H1 (cell line): Measurements from ENCODE around the gene ODF2L.

Experiments
- CHD2 ChIP-seq: IDR thresholded peaks from 2 replicates; pipeline ENCODE4 v1.6.1; 2012; ENCODE audit warnings: low read length, improper control_type of control experiment
- CTCF ChIP-seq, 3 experiments: IDR thresholded peaks; 1 replicate in 2 of 3; 2 replicates in 1 of 3; pipeline versions ENCODE4 v1.5.1 to v1.6.1; 2011; ENCODE audit warnings: low read length in 3 of 3, mild to moderate bottlenecking in 3 of 3, inconsistent platforms in 2 of 3, low read depth in 1 of 3, moderate library complexity in 1 of 3; ENCODE audit not compliant: insufficient read depth in 1 of 3; ENCODE audit errors: control extremely low read depth in 1 of 3
- EZH2 ChIP-seq: fragments of 200-600 bp; sonication (generic); IDR thresholded peaks from 2 replicates; pipeline ENCODE4 v1.7.1; 2012; ENCODE audit warnings: low read depth, mild to moderate bottlenecking, moderate library complexity, low read length, inconsistent platforms; ENCODE audit not compliant: severe bottlenecking
- JUN ChIP-seq: IDR thresholded peaks from 2 replicates; pipeline ENCODE4 v1.6.1; 2011; ENCODE audit warnings: low read depth, mild to moderate bottlenecking, improper control_type of control experiment, low read length
- JUND ChIP-seq: IDR thresholded peaks from 2 replicates; pipeline ENCODE4 v1.6.1; 2011; ENCODE audit warnings: mild to moderate bottlenecking, improper control_type of control experiment, low read length
- RAD21 ChIP-seq, 2 experiments: IDR thresholded peaks in 1 of 2; conservative IDR thresholded peaks in 1 of 2; 2 replicates each; pipeline ENCODE4 v1.6.1; 2011; ENCODE audit warnings: low read depth in 2 of 2, low read length in 2 of 2, improper control_type of control experiment in 1 of 2, inconsistent platforms in 1 of 2, mild to moderate bottlenecking in 1 of 2, moderate library complexity in 1 of 2
- TCF12 ChIP-seq: IDR thresholded peaks from 2 replicates; pipeline ENCODE4 v1.6.1; 2011; ENCODE audit warnings: low read depth, mild to moderate bottlenecking, low read length
- TF ChIP-seq, protein P1 (sequence below): IDR thresholded peaks from 2 replicates; pipeline ENCODE4 v1.6.1; 2012; ENCODE audit warnings: inconsistent platforms

DNA sequence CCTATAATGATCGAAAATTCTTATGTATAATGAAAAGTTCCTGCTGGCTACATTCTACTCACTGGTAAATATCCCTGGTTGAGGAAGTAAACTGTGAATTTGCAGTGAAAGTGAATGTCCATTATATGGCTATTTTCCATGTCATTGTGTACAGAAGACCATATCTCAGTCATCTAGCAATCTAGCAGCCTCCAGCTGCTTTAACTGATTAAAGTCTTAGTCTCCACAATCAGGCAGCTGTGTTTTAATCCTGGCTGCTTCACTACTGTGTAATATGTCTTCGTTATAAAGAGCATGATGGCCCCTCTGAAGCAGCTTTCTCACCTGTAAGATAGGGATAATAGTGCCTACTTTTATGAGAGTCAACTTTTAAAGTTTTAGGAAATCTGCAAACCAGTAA, 39.2 kb upstream of the ODF2L start:
- TF ChIP-seq JUN, result no peak
- TF ChIP-seq, protein P1, sequence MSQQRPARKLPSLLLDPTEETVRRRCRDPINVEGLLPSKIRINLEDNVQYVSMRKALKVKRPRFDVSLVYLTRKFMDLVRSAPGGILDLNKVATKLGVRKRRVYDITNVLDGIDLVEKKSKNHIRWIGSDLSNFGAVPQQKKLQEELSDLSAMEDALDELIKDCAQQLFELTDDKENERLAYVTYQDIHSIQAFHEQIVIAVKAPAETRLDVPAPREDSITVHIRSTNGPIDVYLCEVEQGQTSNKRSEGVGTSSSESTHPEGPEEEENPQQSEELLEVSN, result no peak
- no peak for TF ChIP-seq EZH2
- no peak for TF ChIP-seq CHD2
- TF ChIP-seq CTCF (IDR thresholded peaks at IDR 0.05; ENCODE audit: control extremely low read depth in 1 of 3, insufficient read depth in 1 of 3, low read depth in 1 of 3, low read length in 3 of 3), result no peak
- TF ChIP-seq TCF12, result no peak
- TF ChIP-seq JUND, result no peak
- TF ChIP-seq RAD21 (IDR thresholded peaks at IDR 0.05 in 1 of 2, conservative IDR thresholded peaks at IDR 0.05 in 1 of 2; ENCODE audit: low read depth in 2 of 2, low read length in 2 of 2), result no peak
